Uterus (tissue), 2 donors: Measurements from ENCODE around the gene ZBTB3.

Experiments used
- POLR2A ChIP-seq, 2 donors: fragments of 450-650 bp; IDR thresholded peaks; one replicate each; pipeline ENCODE4 v1.6.1; 2016; ENCODE audit warnings: antibody characterized with exemption in 2 of 2, mild to moderate bottlenecking in 1 of 2, moderate library complexity in 1 of 2
- TF ChIP-seq, protein P1 (sequence below), 4 experiments: fragments of 200-600 bp in 2 of 4; fragments of 450-650 bp in 2 of 4; sonication (generic) in 2 of 4; IDR thresholded peaks; one replicate each; pipeline ENCODE4 v1.5.1; 2016 to 2019; ENCODE audit warnings: antibody characterized with exemption in 4 of 4, mild to moderate bottlenecking in 2 of 4, moderate library complexity in 1 of 4

DNA sequence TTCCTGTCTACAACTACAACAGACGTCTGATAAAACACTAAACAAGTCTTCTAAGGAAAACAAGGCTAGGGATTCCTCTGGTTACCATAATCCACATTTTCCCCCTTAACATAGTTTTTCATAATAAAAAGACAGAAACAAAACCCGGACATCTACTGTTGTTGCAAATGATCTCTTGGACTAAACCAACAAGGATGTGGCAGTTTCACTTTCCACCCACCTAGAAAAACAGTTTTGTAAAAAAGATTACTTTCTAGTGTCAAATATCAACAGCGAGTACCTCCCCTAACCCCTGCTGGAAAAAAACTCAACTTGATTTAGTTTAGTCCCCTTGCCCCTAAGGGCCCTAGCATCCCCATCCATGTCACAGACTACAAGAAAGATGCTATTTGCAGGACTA lies 41.1 kb downstream of the ZBTB3 start:
- TF ChIP-seq, protein P1, sequence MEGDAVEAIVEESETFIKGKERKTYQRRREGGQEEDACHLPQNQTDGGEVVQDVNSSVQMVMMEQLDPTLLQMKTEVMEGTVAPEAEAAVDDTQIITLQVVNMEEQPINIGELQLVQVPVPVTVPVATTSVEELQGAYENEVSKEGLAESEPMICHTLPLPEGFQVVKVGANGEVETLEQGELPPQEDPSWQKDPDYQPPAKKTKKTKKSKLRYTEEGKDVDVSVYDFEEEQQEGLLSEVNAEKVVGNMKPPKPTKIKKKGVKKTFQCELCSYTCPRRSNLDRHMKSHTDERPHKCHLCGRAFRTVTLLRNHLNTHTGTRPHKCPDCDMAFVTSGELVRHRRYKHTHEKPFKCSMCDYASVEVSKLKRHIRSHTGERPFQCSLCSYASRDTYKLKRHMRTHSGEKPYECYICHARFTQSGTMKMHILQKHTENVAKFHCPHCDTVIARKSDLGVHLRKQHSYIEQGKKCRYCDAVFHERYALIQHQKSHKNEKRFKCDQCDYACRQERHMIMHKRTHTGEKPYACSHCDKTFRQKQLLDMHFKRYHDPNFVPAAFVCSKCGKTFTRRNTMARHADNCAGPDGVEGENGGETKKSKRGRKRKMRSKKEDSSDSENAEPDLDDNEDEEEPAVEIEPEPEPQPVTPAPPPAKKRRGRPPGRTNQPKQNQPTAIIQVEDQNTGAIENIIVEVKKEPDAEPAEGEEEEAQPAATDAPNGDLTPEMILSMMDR (IDR thresholded peaks at IDR 0.05) = no peak
- no peak for TF ChIP-seq POLR2A (IDR thresholded peaks at IDR 0.05)
